Natural killer cell treated with Interleukin-12 subunit alpha and Interleukin-12 subunit beta and Interleukin-15 and Interleukin-18, amount 100 ng/mL, for 72 hours (primary cell): Measurements from ENCODE around the gene SPPL2A. TPM values are rescaled to one million over a fixed set of nuclear protein-coding genes. Genes with fewer than 3 reads are reported as not detected.
A peak's percentile ranks its signal among the peaks of the same experiment; 100 is the strongest.

ENCODE experiments used
- ATAC-seq, 2 donors: fragments of 150-1000 bp; cut with Tn5 transposase in 1 of 2; sonication (Bioruptor Pico), chemical (Tn5 transposase) in 1 of 2; 2 replicates each; pipeline ENCODE4 v1.10.0; 2021
- DNase-seq: peaks from one replicate; pipeline ENCODE4 v3.0.0; 2022; ENCODE audit warnings: low spot score
- H3K27ac Mint-ChIP-seq, 2 donors: 1 replicate in 1 of 2; 2 replicates in 1 of 2; pipeline ENCODE4 v1.8.0; 2022; ENCODE audit warnings: mixed read lengths in 2 of 2, mild to moderate bottlenecking in 1 of 2, moderate library complexity in 1 of 2
- H3K27me3 Mint-ChIP-seq, 2 donors: 1 replicate in 1 of 2; 2 replicates in 1 of 2; pipeline ENCODE4 v1.8.0; 2022; ENCODE audit warnings: mixed read lengths in 2 of 2
- H3K36me3 Mint-ChIP-seq: one replicate; pipeline ENCODE4 v1.8.0; 2022; ENCODE audit warnings: mixed read lengths
- H3K4me1 Mint-ChIP-seq, 2 donors: 1 replicate in 1 of 2; 2 replicates in 1 of 2; pipeline ENCODE4 v1.8.0; 2022; ENCODE audit warnings: low read depth in 2 of 2, mixed read lengths in 2 of 2, mild to moderate bottlenecking in 1 of 2
- H3K4me3 Mint-ChIP-seq: one replicate; pipeline ENCODE4 v1.8.0; 2022; ENCODE audit warnings: mixed read lengths
- H3K9me3 Mint-ChIP-seq: 2 replicates; pipeline ENCODE4 v1.8.0; 2022; ENCODE audit warnings: mixed read lengths
- total RNA-seq, 2 donors: library from RNA; stranded (reverse); gene quantifications; one replicate each; pipeline ENCODE4 v1.2.3, GENCODE V29; 2022

Gene SPPL2A
- total RNA-seq, 2 donors from 2014 or later = 121 to 201 TPM

DNA sequence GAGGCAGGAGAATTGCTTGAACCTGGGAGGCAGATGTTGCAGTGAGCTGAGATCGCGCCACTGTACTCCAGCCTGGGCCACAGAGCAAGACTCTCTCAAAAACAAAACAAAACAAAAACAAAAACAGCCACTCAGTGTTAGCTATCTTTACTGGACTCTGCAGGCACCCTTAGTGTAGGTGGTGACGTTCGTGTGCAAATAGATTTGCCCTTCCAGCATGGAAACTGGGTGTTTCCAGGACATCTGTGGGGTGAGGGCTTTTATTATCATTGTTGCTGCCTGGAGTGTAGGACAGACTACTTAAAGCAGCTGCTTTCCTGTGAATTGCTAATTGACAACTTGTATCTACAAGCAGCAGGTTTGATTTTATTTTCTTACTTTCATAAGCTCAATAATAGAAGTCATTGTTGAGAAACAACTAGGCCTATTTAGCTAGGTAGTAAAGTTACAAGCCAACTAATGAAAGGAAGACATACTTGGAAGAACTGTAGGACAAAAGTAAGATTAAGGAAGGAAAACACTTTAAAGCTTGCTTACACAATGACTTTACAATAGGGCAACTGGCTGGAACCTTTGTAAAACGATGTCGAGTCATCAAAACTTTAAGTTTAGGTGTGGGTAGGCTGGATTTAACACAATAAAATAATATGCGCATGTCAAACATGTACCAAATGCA lies 25.4 kb upstream of the SPPL2A start:
- H3K9me3 Mint-ChIP-seq = no peaks in the 10 kb centered on the region
- H3K4me1 Mint-ChIP-seq = no peaks in the 10 kb centered on the region
- no peaks in the 10 kb centered on the region for H3K36me3 Mint-ChIP-seq
- ATAC-seq = no peak
- H3K4me3 Mint-ChIP-seq = no peak overlapping the region
- no peak overlapping the region for H3K27ac Mint-ChIP-seq
- H3K27me3 Mint-ChIP-seq = peaks cover 2 to 6% of the 10 kb centered on the region in 2 donors
- DNase-seq = no peak

DNA sequence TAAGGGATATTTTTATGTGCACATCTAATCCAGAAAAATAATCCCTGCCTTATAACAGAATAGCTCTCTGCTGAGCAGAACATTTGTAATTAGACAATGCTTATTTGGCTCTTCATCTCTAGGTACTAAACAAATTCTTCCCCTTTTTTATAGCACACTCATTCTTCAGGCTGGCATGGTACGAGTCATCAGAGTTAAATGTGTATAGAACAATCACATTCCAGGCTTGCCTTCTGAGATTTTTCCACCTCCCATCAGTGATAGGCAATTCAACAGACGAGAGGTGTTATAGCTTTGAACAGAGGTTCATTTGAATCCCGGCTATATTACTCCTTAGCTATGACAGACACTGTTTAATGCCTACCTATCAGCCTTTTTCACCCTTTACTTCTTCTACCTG lies 21.4 kb upstream of the SPPL2A start:
- H3K4me3 Mint-ChIP-seq = no peak overlapping the region

DNA sequence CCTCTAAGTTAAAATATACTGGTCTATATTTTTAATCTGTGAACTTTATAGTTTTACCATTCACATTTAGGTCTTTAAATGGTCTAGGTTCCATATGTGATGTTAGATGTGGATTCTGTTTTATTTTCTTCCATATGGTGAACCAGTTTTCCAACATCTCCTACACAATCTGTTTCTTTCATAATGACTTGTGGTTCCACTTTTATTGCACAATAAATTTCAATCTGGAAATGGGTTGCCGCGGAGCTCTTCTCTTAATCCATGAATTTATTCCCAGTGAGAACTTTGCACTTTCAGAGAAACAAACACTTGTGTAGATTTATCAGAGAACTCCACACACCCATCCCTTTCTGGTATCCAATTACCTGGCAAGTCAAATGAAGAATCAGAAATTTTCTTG lies 20.9 kb upstream of the SPPL2A start:
- H3K9me3 Mint-ChIP-seq = no peaks in the 10 kb centered on the region

More for the DNA sequence above, 21.4 kb upstream of the SPPL2A start:
- Mint-ChIP-seq H3K36me3 (no peaks in the 10 kb centered on the region), H3K9me3 (no peaks in the 10 kb centered on the region), H3K27ac (no peak overlapping the region), H3K27me3 (no peaks in the 10 kb centered on the region), H3K4me1 (no peaks in the 10 kb centered on the region)
- ATAC-seq (no peak), DNase-seq (no peak)

DNA sequence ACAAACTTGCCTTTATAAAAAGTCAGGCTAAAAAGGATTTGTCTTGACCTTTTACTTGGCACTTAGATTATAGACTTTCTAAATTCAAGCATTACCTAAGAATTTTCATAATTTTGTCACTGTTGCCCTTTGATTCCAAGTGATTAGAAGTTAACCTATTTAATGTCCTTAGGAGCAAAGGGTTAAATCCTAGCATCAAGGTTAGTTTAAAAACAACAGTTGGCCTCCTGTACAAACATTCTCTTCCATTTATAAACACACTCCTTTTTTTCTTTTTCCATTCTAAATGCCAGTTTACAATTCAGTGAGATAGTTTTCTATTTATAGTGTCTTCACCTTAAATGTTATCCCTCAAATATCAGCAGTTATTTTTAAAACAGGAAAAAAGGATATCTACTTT lies 18.4 kb upstream of the SPPL2A start:
- no peak overlapping the region for H3K4me3 Mint-ChIP-seq
- DNase-seq (no peak), ATAC-seq (no peak)
- H3K36me3 Mint-ChIP-seq = no peaks in the 10 kb centered on the region
- no peaks in the 10 kb centered on the region for H3K4me1 Mint-ChIP-seq
- H3K9me3 Mint-ChIP-seq = no peaks in the 10 kb centered on the region
- H3K27me3 Mint-ChIP-seq = no peaks in the 10 kb centered on the region
- no peak overlapping the region for H3K27ac Mint-ChIP-seq

More for the DNA sequence above, 20.9 kb upstream of the SPPL2A start:
- ATAC-seq (no peak), DNase-seq (no peak)
- Mint-ChIP-seq H3K4me3 (no peak overlapping the region), H3K27ac (no peak overlapping the region), H3K36me3 (no peaks in the 10 kb centered on the region), H3K4me1 (no peaks in the 10 kb centered on the region), H3K27me3 (no peaks in the 10 kb centered on the region)

DNA sequence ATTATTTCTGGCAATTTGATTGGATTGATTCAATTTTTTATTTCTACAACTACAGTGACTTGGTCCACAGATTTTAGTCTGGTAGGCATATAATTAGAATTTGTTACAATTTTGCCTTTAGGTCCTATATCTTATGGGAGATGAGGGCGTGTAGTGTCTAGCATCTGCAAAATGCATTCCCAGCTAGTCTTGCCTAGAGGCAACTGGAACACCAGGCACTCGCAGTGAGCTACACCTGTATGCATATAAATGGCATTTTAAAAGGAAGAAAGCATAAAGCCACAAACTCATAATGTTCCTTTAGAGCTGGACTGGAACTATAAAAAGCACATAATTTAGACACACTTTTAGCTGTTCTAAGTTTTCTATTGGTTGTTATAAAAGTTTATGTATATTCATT lies 17.9 kb upstream of the SPPL2A start:
- Mint-ChIP-seq H3K4me3 (no peak overlapping the region), H3K36me3 (no peaks in the 10 kb centered on the region), H3K9me3 (no peaks in the 10 kb centered on the region), H3K27ac (no peak overlapping the region), H3K27me3 (no peaks in the 10 kb centered on the region), H3K4me1 (no peaks in the 10 kb centered on the region)
- no peak for DNase-seq
- ATAC-seq = no peak

DNA sequence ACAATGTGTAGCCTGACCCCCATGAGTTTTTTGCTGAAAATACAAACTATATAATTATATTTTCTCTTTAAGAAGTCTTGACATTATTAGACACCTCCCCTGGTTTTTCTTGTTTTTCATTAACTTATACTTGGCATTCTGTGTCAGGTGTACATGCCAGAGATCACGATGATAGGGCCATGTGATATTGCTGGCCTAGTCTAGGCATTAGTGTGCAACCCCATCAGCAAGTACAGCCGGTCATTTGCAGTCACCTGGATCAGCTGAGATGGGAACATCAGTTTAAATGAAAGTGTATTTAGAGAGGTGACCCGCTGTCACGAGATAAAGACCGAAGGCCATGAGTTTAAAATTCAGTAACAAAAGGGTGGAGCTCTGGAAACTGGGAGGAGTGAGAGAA lies 12.6 kb upstream of the SPPL2A start:
- ATAC-seq (no peak), DNase-seq (no peak)
- no peak overlapping the region for H3K4me3 Mint-ChIP-seq
- H3K9me3 Mint-ChIP-seq = no peaks in the 10 kb centered on the region
- H3K27me3 Mint-ChIP-seq = no peaks in the 10 kb centered on the region
- H3K36me3 Mint-ChIP-seq = no peaks in the 10 kb centered on the region
- no peak overlapping the region for H3K27ac Mint-ChIP-seq
- H3K4me1 Mint-ChIP-seq = peaks cover 7 to 9% of the 10 kb centered on the region in 2 donors

DNA sequence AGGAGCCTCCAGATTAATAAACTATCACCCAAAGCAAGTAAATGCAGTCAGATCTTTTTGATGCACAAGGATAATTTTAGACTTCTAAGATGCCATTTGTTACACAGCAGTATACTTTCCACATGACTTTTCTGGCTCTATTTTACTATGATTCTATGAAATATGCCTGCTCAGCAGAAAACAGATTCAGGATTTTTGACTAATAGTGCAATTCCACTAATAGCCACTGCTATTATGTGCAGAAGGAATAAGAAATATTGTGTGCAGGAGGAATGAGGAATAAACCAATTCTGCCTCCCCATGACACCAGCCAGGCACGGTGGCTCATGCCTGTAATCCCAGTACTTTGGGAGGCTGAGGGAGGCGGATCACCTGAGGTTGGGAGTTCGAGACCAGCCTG lies 11.5 kb upstream of the SPPL2A start:
- no peaks in the 10 kb centered on the region for H3K9me3 Mint-ChIP-seq
- no peak overlapping the region for H3K27ac Mint-ChIP-seq
- H3K36me3 Mint-ChIP-seq = no peaks in the 10 kb centered on the region
- no peak overlapping the region for H3K4me3 Mint-ChIP-seq
- H3K4me1 Mint-ChIP-seq = peaks cover 7 to 9% of the 10 kb centered on the region in 2 donors
- no peak for DNase-seq
- ATAC-seq = no peak
- no peaks in the 10 kb centered on the region for H3K27me3 Mint-ChIP-seq

DNA sequence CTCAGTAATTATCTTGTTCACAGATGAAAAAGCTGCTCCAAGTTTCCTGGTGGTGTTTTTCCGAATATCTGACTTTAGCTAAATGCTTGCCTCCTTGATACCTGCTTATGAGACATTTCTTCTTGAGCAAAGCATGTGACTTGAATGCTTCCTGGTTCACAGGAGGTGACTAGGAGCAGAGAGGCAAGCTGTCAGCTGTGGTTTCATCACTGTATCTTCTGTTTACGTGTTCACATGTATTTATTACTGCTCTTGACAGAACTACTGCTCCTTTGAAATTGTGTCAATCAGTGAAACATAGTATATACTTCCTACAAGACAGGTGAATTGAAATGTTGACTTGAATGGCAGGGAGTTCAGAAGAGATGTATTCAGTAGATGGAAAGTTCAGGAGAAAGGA lies 8.9 kb upstream of the SPPL2A start:
- H3K36me3 Mint-ChIP-seq = no peaks in the 10 kb centered on the region
- H3K9me3 Mint-ChIP-seq = no peaks in the 10 kb centered on the region
- ATAC-seq = peak; percentile 66 to 67
- no peak for DNase-seq
- H3K4me1 Mint-ChIP-seq = peaks cover 7 to 9% of the 10 kb centered on the region in 2 donors
- H3K4me3 Mint-ChIP-seq = no peak overlapping the region
- H3K27ac Mint-ChIP-seq = peak overlapping the region in 1 of 2 donors; percentile 67
- no peaks in the 10 kb centered on the region for H3K27me3 Mint-ChIP-seq

DNA sequence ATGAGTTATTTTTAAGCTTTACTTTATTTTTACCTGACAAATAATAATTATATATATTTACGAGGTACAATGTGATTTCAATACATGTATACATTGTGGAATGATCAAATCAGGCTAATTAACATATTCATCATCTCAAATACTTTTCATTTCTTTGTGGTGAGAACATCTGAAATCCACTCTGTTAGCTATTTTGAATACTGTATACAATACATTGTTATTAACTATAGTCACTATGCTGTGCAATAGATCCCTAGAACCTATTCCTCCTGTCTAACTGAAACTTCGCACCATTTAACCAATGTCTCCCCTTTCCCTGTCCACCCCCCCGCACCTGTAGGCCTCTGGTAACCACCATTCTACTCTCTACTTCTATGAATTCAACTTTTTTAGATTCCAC lies 7.9 kb upstream of the SPPL2A start:
- Mint-ChIP-seq H3K4me1 (peaks cover 7 to 9% of the 10 kb centered on the region in 2 donors), H3K27ac (no peak overlapping the region), H3K4me3 (no peak overlapping the region), H3K36me3 (no peaks in the 10 kb centered on the region), H3K9me3 (no peaks in the 10 kb centered on the region), H3K27me3 (no peaks in the 10 kb centered on the region)
- no peak for ATAC-seq
- DNase-seq = no peak

DNA sequence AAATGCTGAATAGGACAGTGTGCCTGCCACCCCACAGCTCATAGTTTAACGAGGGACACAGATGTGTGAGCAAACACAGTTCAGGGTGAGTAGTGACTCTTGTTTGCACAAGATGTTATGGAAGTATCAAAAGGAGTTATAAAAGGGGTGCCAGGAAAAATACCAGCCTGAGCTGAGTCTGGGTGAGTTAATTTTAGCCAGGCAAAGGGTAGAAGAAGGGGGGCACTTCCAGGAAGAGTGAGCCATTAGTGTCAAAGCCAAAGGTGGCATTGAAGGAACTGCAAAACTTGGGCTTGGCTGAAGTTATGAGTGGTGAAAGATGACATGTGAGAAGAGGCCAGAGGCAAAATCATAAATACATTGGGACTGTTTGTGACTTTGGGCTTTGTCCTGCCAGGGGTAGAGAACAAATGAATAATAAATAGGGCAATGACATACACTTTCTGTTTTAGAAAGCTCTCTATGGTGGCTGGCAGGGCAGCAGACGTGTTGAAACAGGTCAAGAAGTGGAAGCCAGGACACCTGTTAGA lies 1.9 kb upstream of the SPPL2A start:
- H3K27ac Mint-ChIP-seq = peak overlapping the region; percentile 93 to 94
- peak overlapping the region; percentile 90 for H3K4me3 Mint-ChIP-seq
- H3K4me1 Mint-ChIP-seq = peaks cover 27 to 41% of the 10 kb centered on the region in 2 donors
- peaks cover 5% of the 10 kb centered on the region for H3K36me3 Mint-ChIP-seq
- H3K9me3 Mint-ChIP-seq = no peaks in the 10 kb centered on the region
- no peak for DNase-seq
- H3K27me3 Mint-ChIP-seq = no peaks in the 10 kb centered on the region
- ATAC-seq = no peak

DNA sequence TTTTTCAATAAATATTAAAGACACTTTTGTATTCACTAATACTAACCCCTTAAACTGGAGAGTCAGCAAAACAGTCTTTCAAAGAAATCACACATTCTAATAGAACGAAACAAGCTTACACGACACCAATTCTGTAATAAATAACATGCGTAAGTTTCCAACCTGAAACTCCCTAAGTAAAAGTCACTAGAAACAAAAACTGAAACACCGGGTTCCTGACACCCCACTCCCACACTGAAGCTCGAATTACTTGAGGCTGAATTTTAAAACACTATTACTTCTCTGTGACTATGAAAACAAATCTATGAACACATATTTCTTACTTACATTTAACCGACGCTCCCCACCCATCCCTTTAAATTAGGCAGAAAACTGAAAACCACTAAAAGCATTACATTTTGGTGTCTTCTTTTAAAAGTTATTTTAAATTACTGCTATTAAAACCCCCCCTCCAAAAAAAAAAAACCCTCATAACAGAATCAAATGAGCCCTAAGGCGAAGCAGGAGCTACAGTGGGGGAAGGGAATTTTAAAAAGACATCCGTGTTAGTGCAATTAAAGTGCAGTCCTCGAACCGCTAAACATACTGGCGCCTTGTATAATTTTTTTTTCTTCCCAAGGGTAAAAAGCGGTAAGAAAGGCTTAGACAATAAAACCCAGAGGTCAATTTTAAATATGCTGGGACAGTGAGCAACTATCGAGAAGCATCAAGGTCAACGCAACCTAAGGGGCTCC lies 878 bp downstream of the SPPL2A start:
- no peaks in the 10 kb centered on the region for H3K27me3 Mint-ChIP-seq
- DNase-seq (no peak), ATAC-seq (peak; percentile 25 to 26)
- peaks cover 5% of the 10 kb centered on the region for H3K36me3 Mint-ChIP-seq
- H3K4me3 Mint-ChIP-seq = peak overlapping the region; percentile 93
- no peaks in the 10 kb centered on the region for H3K9me3 Mint-ChIP-seq
- peaks cover 38 to 46% of the 10 kb centered on the region in 2 donors for H3K4me1 Mint-ChIP-seq
- H3K27ac Mint-ChIP-seq = peak overlapping the region; percentile 93 to 94

DNA sequence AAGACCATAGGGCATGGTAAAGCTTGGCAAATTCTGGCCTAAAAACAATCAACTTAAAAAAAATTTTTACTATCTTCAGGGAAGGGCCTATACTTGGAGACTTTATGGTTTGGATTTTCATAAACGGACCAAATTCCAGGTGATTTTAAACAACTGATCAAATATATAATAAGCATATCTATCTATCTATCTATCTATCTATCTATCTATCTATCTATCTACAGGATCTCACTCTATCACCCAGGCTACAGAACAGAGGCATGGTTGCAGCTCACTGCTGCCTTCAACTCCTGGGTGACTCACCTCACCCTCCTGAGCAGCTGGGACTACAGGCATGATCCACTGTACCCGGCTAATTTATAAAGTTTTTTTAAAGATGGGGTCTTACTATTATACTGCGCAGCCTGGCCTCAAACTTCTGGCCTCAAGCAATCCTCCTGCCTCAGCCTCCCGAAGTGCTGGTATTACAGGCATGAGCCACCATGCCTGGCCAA lies 6.7 kb downstream of the SPPL2A start:
- H3K9me3 Mint-ChIP-seq = no peaks in the 10 kb centered on the region
- no peak for DNase-seq
- H3K27ac Mint-ChIP-seq = no peak overlapping the region
- no peaks in the 10 kb centered on the region for H3K27me3 Mint-ChIP-seq
- no peak for ATAC-seq
- H3K4me1 Mint-ChIP-seq = peaks cover 27 to 37% of the 10 kb centered on the region in 2 donors
- no peaks in the 10 kb centered on the region for H3K36me3 Mint-ChIP-seq
- H3K4me3 Mint-ChIP-seq = no peak overlapping the region

DNA sequence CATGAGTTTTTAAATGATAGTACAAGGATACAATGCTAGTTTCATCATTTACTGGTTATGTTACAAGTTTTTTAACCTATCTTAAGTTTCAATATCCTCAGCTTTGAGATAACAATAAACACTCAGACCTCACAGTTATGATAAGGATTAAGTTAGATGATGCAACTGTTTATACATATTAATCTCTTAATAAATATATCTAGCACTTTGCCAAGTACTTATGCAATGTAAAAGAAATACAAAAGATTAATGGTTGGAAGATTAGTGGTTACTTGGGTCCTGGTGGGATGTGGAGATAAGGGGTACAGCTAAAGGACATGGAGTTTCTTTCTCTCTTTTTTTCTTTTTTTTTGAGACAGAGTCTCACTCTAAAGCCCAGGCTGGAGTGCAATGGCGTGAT lies 12.0 kb downstream of the SPPL2A start:
- ATAC-seq (no peak), DNase-seq (no peak)
- H3K9me3 Mint-ChIP-seq = no peaks in the 10 kb centered on the region
- no peaks in the 10 kb centered on the region for H3K36me3 Mint-ChIP-seq
- no peaks in the 10 kb centered on the region for H3K27me3 Mint-ChIP-seq
- H3K4me3 Mint-ChIP-seq = no peak overlapping the region
- H3K27ac Mint-ChIP-seq = no peak overlapping the region
- H3K4me1 Mint-ChIP-seq = peaks cover 42 to 43% of the 10 kb centered on the region in 2 donors

DNA sequence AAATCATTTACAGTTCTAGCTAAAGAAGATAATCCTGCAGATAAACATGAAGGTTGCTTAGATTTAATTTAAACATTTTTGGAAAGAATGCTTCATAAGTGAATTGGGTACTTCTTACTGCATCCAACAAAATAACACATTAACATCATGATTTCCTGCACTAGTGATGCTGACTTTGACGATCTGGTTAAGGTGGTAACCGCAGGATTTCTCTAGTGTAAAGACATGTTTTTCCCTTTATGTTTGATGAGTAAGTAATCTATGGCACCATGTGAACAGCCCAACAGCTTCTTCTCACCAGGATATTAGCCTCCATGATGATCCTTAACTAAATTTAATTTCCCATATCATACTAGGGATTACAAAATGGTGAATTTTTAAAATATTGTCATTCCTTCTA lies 14.1 kb downstream of the SPPL2A start:
- H3K27ac Mint-ChIP-seq = peak overlapping the region; percentile 65 to 76
- no peaks in the 10 kb centered on the region for H3K36me3 Mint-ChIP-seq
- DNase-seq = peak; percentile 83
- ATAC-seq = peak; percentile 94 to 97
- peaks cover 34% of the 10 kb centered on the region in 2 donors for H3K4me1 Mint-ChIP-seq
- no peaks in the 10 kb centered on the region for H3K9me3 Mint-ChIP-seq
- H3K27me3 Mint-ChIP-seq = no peaks in the 10 kb centered on the region
- H3K4me3 Mint-ChIP-seq = peak overlapping the region; percentile 56
